ENCODE measurements around the gene TMEM150B. TPM values are rescaled to one million over a fixed set of nuclear protein-coding genes. Genes with fewer than 3 reads are reported as not detected.

TMEM150B gene
- total RNA-seq: not detected in 2 replicates
- long read RNA-seq: 0 reads

- no peak for DNase-seq (ENCODE audit: low read depth, low spot score)
- no peaks in the 10 kb centered on the region for H3K9me3 Mint-ChIP-seq
- peak within 1 kb of the TSS; percentile 83 for H3K27ac Mint-ChIP-seq (ENCODE audit: unreplicated experiment)
- H3K27me3 Mint-ChIP-seq (ENCODE audit: low read depth): peaks cover 2% of the 10 kb centered on the region
- no peaks in the 10 kb centered on the region for H3K36me3 Mint-ChIP-seq (ENCODE audit: low read depth)
- H3K4me1 Mint-ChIP-seq: no peaks in the 10 kb centered on the region
- TF ChIP-seq CTCF (conservative IDR thresholded peaks at IDR 0.05): no peak
- H3K4me3 Mint-ChIP-seq: no peak within 1 kb of the TSS
Observed at GRCh38 chr19:55325172-55325571, at the start of gene TMEM150B. Gene TMEM150B (minus strand): TSS chr19:55325341. CDS start chr19:55321036, 4,305 bp downstream.

GRCh38 chr19:55373993-55374757 is 49.0 kb upstream of the TMEM150B start:
- no peak for DNase-seq (ENCODE audit: low read depth, low spot score)
- no peaks in the 10 kb centered on the region for H3K36me3 Mint-ChIP-seq (ENCODE audit: low read depth)
- H3K4me3 Mint-ChIP-seq: peak overlapping the region; percentile 1
- H3K27ac Mint-ChIP-seq (ENCODE audit: unreplicated experiment): peak overlapping the region; percentile 1
- no peaks in the 10 kb centered on the region for H3K9me3 Mint-ChIP-seq
- TF ChIP-seq CTCF (conservative IDR thresholded peaks at IDR 0.05): no peak
- peaks cover 66% of the 10 kb centered on the region for H3K27me3 Mint-ChIP-seq (ENCODE audit: low read depth)
- peaks cover 28% of the 10 kb centered on the region for H3K4me1 Mint-ChIP-seq

- peaks cover 65% of the 10 kb centered on the region for H3K27me3 Mint-ChIP-seq (ENCODE audit: low read depth)
- H3K9me3 Mint-ChIP-seq: no peaks in the 10 kb centered on the region
- peak overlapping the region; percentile 1 for H3K27ac Mint-ChIP-seq (ENCODE audit: unreplicated experiment)
- peak overlapping the region; percentile 1 for H3K4me3 Mint-ChIP-seq
- TF ChIP-seq CTCF (conservative IDR thresholded peaks at IDR 0.05): no peak
- DNase-seq (ENCODE audit: low read depth, low spot score): no peak
- no peaks in the 10 kb centered on the region for H3K36me3 Mint-ChIP-seq (ENCODE audit: low read depth)
- peaks cover 28% of the 10 kb centered on the region for H3K4me1 Mint-ChIP-seq
Observed at GRCh38 chr19:55373306-55373992, 48.3 kb upstream of the TMEM150B start.

DNA sequence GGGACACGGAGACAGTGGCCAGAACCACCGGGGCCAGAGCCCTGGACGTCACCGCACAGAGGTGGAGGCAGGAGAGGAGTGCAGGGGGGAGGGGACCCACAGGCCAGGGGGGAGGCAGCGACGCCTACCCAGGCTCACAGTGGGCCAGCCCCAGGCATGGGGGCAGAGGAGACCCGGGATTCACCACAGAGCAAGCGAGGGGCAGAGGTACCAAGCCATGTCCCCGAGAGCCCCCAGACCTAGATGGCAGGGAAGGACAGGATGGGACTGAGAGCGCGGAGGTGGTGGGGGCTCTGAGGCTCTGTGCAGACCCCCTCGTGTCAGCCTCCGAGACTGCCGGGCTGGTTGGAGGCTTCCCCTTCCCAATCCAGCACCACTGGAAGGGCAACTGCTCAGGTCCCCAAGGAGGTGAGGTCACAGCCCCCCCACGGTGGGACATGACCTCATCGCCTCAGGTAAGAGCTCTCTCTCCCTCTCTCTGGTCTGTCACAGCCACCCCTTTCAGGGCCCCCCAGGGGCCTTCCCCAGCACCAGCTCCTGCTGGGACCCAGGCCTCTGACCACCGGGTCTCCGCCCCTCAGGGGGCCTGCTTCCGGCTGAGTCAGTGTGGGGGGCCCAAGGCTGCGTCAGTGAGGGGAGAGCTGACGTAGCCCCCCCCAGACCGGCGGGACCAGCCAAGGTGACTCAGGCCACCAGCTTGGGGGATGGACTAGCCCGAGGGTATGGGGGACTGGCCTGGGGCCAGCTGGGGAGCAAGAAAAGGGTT is 47.4 kb upstream of the TMEM150B start:
- no peak for DNase-seq (ENCODE audit: low read depth, low spot score)
- H3K27me3 Mint-ChIP-seq (ENCODE audit: low read depth): peaks cover 64% of the 10 kb centered on the region
- H3K4me1 Mint-ChIP-seq: peaks cover 28% of the 10 kb centered on the region
- H3K4me3 Mint-ChIP-seq: no peak overlapping the region
- no peak for TF ChIP-seq CTCF (conservative IDR thresholded peaks at IDR 0.05)
- no peak overlapping the region for H3K27ac Mint-ChIP-seq (ENCODE audit: unreplicated experiment)
- no peaks in the 10 kb centered on the region for H3K36me3 Mint-ChIP-seq (ENCODE audit: low read depth)
- no peaks in the 10 kb centered on the region for H3K9me3 Mint-ChIP-seq

DNA sequence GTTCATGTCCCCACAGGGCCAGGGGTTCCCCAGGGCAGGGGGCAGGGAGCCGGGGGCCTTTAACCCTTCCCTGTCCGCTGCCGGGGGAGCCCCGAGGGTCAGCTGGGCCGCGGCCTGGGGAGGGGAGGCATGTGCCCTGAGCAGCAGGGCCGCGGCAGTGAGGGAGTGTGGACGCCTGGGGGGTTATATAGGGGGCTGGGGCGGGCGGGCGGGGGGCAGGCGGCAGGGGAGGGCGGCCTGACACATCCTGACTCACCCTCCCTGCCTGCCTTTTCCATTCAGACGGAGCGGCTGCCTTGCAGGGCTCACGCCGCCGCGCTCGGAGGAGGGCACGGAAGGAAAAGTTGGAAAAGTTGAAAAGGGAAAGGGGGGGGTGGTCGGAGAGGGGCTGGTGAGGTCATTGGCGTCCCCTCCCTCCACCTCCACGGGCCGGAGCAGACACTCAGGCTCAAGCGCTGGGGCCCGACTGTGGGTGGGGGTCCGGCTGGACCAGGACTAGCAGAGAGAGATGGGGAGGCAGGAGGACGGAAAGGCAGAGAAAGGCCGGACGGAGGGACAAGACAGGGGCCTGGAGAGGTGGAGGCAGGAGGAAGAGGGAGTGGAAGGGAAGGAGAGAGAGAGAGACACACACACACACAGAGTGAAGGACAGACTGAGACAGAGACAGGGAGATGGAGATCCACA is 45.3 kb upstream of the TMEM150B start, which contains the start of gene IL11:
TSS of gene IL11 (minus strand) at position 159 of the 684 bp plus-strand sequence. CDS start at position 6, 153 bp downstream.
- Mint-ChIP-seq H3K4me3 (peak within 1 kb of the TSS; percentile 71), H3K9me3 (no peaks in the 10 kb centered on the region), H3K27ac (ENCODE audit: unreplicated experiment) (peak within 1 kb of the TSS; percentile 57), H3K4me1 (peaks cover 21% of the 10 kb centered on the region), H3K27me3 (ENCODE audit: low read depth) (peaks cover 55% of the 10 kb centered on the region), H3K36me3 (ENCODE audit: low read depth) (no peaks in the 10 kb centered on the region)
- TF ChIP-seq CTCF (conservative IDR thresholded peaks at IDR 0.05): no peak
- DNase-seq (ENCODE audit: low read depth, low spot score): no peak
